HG03280 (cell line): ENCODE results near the gene ENO3.

Experiments used
- ATAC-seq: cut with Tn5 transposase; IDR thresholded peaks from one replicate; pipeline ENCODE4 v1.9.1; 2021; ENCODE audit warnings: mild to moderate bottlenecking, moderate library complexity; ENCODE audit not compliant: unreplicated experiment

Gene ENO3

GRCh38 chr17:4949321-4950074 is 1.4 kb upstream of the ENO3 start:
- ATAC-seq: peak; percentile 27

GRCh38 chr17:4950075-4950745 is 709 bp upstream of the ENO3 start:
- ATAC-seq: no peak

GRCh38 chr17:4951486-4951885 is 567 bp downstream of the ENO3 start:
- no peak for ATAC-seq

GRCh38 chr17:4953451-4953961 is 2.6 kb downstream of the ENO3 start:
- no peak for ATAC-seq

GRCh38 chr17:4955091-4955490 is 4.2 kb downstream of the ENO3 start:
- no peak for ATAC-seq

- ATAC-seq: no peak
Measured at GRCh38 chr17:4956493-4957061, 5.7 kb downstream of the ENO3 start.

- no peak for ATAC-seq
Measured at GRCh38 chr17:4958102-4958501, 7.2 kb downstream of the ENO3 start.

GRCh38 chr17:4959261-4959965 is 8.5 kb downstream of the ENO3 start:
- ATAC-seq: no peak

GRCh38 chr17:4960279-4960922 is 9.5 kb downstream of the ENO3 start:
- ATAC-seq: no peak

GRCh38 chr17:4965311-4965986 is 14.5 kb downstream of the ENO3 start:
- ATAC-seq: no peak

- ATAC-seq: peak; percentile 77
Measured at GRCh38 chr17:4966844-4967538, 16.1 kb downstream of the ENO3 start.

- ATAC-seq: peak; percentile 66
Measured at GRCh38 chr17:4967539-4968485, 16.9 kb downstream of the ENO3 start, which contains the start of gene SPAG7. SPAG7 (minus strand) TSS chr17:4967817; CDS start chr17:4967804, 13 bp downstream.

GRCh38 chr17:4968486-4969046 is 17.6 kb downstream of the ENO3 start:
- no peak for ATAC-seq

- no peak for ATAC-seq
Measured at GRCh38 chr17:4969047-4969550, 18.2 kb downstream of the ENO3 start.

GRCh38 chr17:4969551-4970173 is 18.7 kb downstream of the ENO3 start:
- ATAC-seq: no peak

GRCh38 chr17:4970273-4970672 is 19.4 kb downstream of the ENO3 start:
- no peak for ATAC-seq

- no peak for ATAC-seq
Measured at GRCh38 chr17:4971826-4972225, 20.9 kb downstream of the ENO3 start.
